BE2C (cell line): Measurements from ENCODE around the gene AKT1.

Experiments used
- DNase-seq: peaks from one replicate; pipeline ENCODE4 v3.0.0-alpha.2; 2020
- H3K27me3 ChIP-seq: fragments of 250-450 bp; sonication (Bioruptor Pico); 2 replicates; pipeline ENCODE4 v1.5.1; 2020; ENCODE audit warnings: mild to moderate bottlenecking
- H3K36me3 ChIP-seq: fragments of 250-450 bp; sonication (Bioruptor Pico); 2 replicates; pipeline ENCODE4 v1.5.1; 2020; ENCODE audit warnings: mild to moderate bottlenecking
- H3K4me1 ChIP-seq: fragments of 250-450 bp; sonication (Bioruptor Pico); 2 replicates; pipeline ENCODE4 v1.5.1; 2020
- H3K4me3 ChIP-seq: 2 replicates; pipeline ENCODE4 v1.5.1; 2011; ENCODE audit warnings: low read depth, low read length
- H3K9me3 ChIP-seq: fragments of 250-450 bp; sonication (Bioruptor Pico); 2 replicates; pipeline ENCODE4 v1.5.1; 2020
- CTCF ChIP-seq: IDR thresholded peaks from 2 replicates; pipeline ENCODE4 v1.5.1; 2012; ENCODE audit warnings: mild to moderate bottlenecking, low read depth, low read length

The AKT1 gene

DNA sequence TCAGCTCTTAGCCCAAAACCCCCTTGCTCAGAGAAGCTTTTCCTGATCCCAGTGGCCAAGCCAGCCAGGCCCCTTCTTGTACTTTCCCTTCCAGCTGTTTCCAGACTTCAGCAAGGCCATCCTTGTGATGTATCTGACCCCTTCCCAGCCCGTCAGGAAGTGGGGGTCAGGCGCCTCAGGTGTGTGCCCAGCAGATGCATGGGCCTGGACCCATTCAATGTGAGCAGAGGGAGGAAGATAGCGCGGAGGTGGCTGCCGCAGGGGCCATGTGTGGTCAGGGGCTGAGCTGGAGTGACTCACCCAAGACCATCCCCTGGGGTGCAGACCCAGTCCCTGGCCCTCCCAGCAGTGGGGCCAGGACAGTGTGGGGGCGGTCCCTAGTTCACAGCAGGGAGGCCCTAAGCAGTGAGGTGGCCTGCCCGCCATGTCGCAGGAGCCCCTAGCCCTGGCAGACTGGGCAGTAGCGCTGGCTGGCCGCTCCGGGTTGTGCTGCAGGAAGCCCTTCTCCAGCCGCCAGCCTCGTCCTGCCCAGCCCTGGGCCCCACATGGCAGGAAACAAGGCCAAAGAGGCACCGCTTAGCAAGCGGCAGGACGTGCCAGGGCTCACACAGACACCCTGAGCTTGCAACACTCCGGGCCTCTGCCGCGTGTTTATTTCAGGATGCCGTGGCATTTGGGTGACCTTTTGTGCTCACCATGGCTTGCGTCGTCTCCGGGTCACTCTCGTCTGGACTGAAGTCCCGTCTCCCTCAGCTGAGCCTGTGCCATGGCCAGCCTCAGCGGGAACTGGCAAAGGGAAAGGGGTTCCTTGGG is 59.5 kb downstream of the AKT1 start:
- TF ChIP-seq CTCF: no peak
- Histone ChIP-seq H3K4me1 (no peaks in the 10 kb centered on the region), H3K4me3 (no peak overlapping the region), H3K36me3 (no peaks in the 10 kb centered on the region), H3K27me3 (no peaks in the 10 kb centered on the region), H3K9me3 (no peaks in the 10 kb centered on the region)
- no peak for DNase-seq

GRCh38 chr14:104734991-104735779 is 60.4 kb downstream of the AKT1 start:
- no peaks in the 10 kb centered on the region for H3K4me1 ChIP-seq
- H3K4me3 ChIP-seq: no peak overlapping the region
- no peak for DNase-seq
- H3K36me3 ChIP-seq: no peaks in the 10 kb centered on the region
- no peaks in the 10 kb centered on the region for H3K9me3 ChIP-seq
- H3K27me3 ChIP-seq: no peaks in the 10 kb centered on the region
- TF ChIP-seq CTCF: no peak

DNA sequence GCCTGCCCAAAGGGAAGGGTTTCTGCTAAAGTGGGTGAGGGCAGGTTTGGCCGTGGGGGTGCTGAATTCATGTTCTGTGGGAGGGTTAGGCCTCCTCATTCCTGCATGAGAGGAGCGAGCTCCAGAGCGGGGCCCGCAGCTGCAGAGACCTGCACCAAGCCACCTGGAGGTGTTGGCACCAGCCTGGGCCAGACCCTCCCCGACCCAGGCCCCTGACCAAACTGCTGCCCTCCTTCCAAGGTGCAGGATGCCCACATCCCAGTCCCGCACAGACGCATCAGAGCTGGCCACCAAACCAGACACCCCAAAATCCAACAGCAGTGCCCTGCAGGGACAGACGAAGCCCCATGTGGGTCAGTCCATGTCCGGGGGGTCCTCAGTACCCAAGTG is 61.0 kb downstream of the AKT1 start:
- Histone ChIP-seq H3K36me3 (no peaks in the 10 kb centered on the region), H3K4me3 (no peak overlapping the region), H3K4me1 (no peaks in the 10 kb centered on the region), H3K9me3 (no peaks in the 10 kb centered on the region), H3K27me3 (no peaks in the 10 kb centered on the region)
- DNase-seq: no peak
- TF ChIP-seq CTCF: no peak

DNA sequence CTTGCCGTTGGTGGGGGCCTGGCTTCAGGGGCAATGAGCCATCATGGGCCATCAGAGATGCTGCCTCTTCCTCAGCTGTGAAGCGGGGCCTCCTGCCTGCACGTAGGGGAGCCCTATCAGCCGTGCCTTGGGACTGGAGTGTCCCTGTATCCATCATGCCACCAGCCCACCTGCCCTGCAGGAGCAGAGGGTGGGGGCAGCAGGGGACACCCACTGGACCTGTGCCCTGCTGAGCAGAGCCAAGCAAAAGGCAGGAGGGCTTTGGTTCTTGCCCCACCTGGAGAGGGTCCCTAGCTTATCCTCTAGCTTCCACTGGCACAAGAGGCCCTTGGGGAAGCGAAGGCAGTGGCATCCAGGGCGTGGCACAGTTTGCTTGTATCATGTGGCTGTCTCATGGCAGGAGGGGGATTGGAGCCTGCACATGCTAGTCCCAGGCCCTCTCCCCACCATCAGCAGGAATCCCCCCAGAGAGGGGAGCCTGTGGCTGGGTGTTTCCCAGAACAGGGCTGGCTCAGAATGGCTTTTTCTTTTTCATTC is 61.4 kb downstream of the AKT1 start:
- Histone ChIP-seq H3K4me3 (no peak overlapping the region), H3K4me1 (no peaks in the 10 kb centered on the region), H3K27me3 (no peaks in the 10 kb centered on the region), H3K9me3 (no peaks in the 10 kb centered on the region), H3K36me3 (no peaks in the 10 kb centered on the region)
- DNase-seq: no peak
- TF ChIP-seq CTCF: no peak

DNA sequence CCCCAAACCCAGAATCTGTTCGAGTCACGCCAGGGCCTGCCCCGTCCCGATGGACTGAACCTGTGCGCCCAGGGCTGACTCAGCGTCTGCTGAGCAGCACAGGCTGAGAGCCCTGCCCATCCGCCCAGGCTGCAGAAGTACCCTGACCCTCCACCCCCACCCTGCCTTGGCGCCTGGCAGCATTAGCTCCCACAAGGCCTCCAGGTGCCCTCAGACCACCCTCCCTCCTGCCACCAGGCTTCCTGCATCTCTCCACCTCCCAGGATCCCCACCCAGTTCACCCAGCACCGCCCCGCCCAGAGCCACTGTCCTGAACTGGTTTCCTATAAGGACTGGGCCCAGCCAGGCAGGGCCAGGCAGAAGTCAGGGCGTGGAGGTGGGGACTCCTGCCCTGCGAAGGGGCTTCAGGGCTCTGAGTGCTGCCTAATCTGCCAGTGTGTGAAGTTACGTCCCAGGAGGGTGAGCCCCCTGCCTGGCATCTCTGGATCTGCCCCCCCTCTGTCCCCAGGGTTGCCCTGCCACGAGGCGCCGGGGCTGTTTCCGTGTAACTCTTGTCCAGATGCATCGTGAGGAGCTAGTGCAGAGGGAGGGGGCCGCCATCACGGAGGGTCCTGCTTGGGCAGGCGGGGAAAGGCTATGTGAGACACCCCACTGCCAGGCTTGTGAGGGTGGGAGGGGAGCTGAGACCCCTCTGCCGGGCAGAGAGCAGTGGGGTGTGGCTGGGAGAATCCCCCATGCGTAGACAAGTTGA is 62.4 kb downstream of the AKT1 start:
- TF ChIP-seq CTCF: no peak
- no peaks in the 10 kb centered on the region for H3K9me3 ChIP-seq
- DNase-seq: no peak
- no peaks in the 10 kb centered on the region for H3K4me1 ChIP-seq
- no peaks in the 10 kb centered on the region for H3K27me3 ChIP-seq
- H3K36me3 ChIP-seq: no peaks in the 10 kb centered on the region
- H3K4me3 ChIP-seq: no peak overlapping the region
